Measurements from ENCODE around the gene TTC7B. TPM values are rescaled to one million over a fixed set of nuclear protein-coding genes. Genes with fewer than 3 reads are reported as not detected.
A peak's percentile ranks its signal among the peaks of the same experiment; 100 is the strongest.

TTC7B gene
- total and polyA plus RNA-seq, 2 of the 8 experiments (the other 6 are each of a cell fraction or from before 2014, with no cell fraction given): 23.7 to 34.0 TPM

- POLR2A ChIA-PET (ENCODE audit: partially characterized antibody): no interaction called here
- H4K20me1 ChIP-seq (replicated peaks in 1 of 2; ENCODE audit: control insufficient read depth in 1 of 2, insufficient read depth in 2 of 2, low read length in 2 of 2): no peaks in the 10 kb centered on the region
- H2BK5ac ChIP-seq (ENCODE audit: low read depth, low read length): no peak overlapping the region
- no peak overlapping the region for H4K5ac ChIP-seq (ENCODE audit: insufficient read length, low read depth, low read length)
- no peaks in the 10 kb centered on the region for H3K79me2 ChIP-seq (ENCODE audit: control insufficient read depth in 1 of 2, insufficient read depth in 2 of 2, low read length in 2 of 2)
- H3K9ac ChIP-seq (replicated peaks in 1 of 4; ENCODE audit: extremely low read depth in 1 of 4, low read depth in 3 of 4, low read length in 3 of 4): no peak overlapping the region
- H3K23me2 ChIP-seq (ENCODE audit: low read depth, low read length): no peaks in the 10 kb centered on the region
- peaks cover 0 to 17% (median 14%) of the 10 kb centered on the region in 4 experiments; a peak in 6 of 7 replicates for H3K4me1 ChIP-seq (replicated peaks in 1 of 4; ENCODE audit: control insufficient read depth in 3 of 4, insufficient read depth in 4 of 4, low read length in 3 of 4)
- no peak overlapping the region for H3K4ac ChIP-seq (replicated peaks; ENCODE audit: insufficient read length, low read depth, low read length)
- peaks cover 3 to 8% of the 10 kb centered on the region in 2 experiments; a peak in 2 of 4 replicates for H3K9me3 ChIP-seq (ENCODE audit: insufficient read depth in 2 of 2, low read depth in 1 of 2, low read length in 1 of 2)
- H3K79me1 ChIP-seq (ENCODE audit: low read depth, low read length): no peaks in the 10 kb centered on the region
- H2AK5ac ChIP-seq (ENCODE audit: low read depth, low read length): no peak overlapping the region
- DNase-seq (ENCODE audit: low read depth in 1 of 2, low spot score in 2 of 2) (no peak), FAIRE-seq (no peak)
- H2BK120ac ChIP-seq (replicated peaks; ENCODE audit: low read depth, low read length): no peak overlapping the region
- no peak overlapping the region for H3K27ac ChIP-seq (ENCODE audit: low read depth, low read length)
- no peak overlapping the region for H4K91ac ChIP-seq (replicated peaks; ENCODE audit: insufficient read length, low read length)
- no peak overlapping the region for H3K23ac ChIP-seq (ENCODE audit: insufficient read length)
- no peak overlapping the region for H3K4me2 ChIP-seq (ENCODE audit: insufficient read depth in 1 of 2, low read depth in 2 of 2, low read length in 2 of 2)
- H2BK12ac ChIP-seq (ENCODE audit: low read depth, low read length): no peak overlapping the region
- H2AFZ ChIP-seq (ENCODE audit: low read length): no peak overlapping the region
- no peak overlapping the region for H3K4me3 ChIP-seq (ENCODE audit: extremely low read depth in 1 of 4, insufficient read depth in 2 of 4, low read depth in 3 of 4, low read length in 4 of 4)
- no peak overlapping the region for H2BK15ac ChIP-seq (ENCODE audit: low read length)
- no peak overlapping the region for H4K8ac ChIP-seq (ENCODE audit: extremely low read depth, insufficient read depth, low read length)
- WGBS, 2 experiments (ENCODE audit: extremely low coverage in 1 of 2, insufficient coverage in 1 of 2, insufficient read length in 1 of 2, insufficient replicate concordance in 2 of 2, low coverage in 1 of 2, low lambda C conversion rate in 2 of 2, missing lambda C conversion rate in 1 of 2): 85% methylated on average over 14 of the region's 14 CpGs; no CpG with 5 or more reads in 1 of the 2 experiments
- H3K56ac ChIP-seq (replicated peaks; ENCODE audit: insufficient read length, low read depth, low read length): no peak overlapping the region
- no peaks in the 10 kb centered on the region for H3K36me3 ChIP-seq (ENCODE audit: control insufficient read depth in 2 of 4, insufficient read depth in 4 of 4, low read length in 3 of 4)
- CTCF ChIA-PET (ENCODE audit: partially characterized antibody): interaction anchor here (0.6 to 2.0 kb wide), 16 partner anchors 8 to 234 kb away, joined by 3 to 10 read pairs (median 4); no protein-coding TSS in a partner anchor
- H3K27me3 ChIP-seq (replicated peaks in 1 of 4; ENCODE audit: control insufficient read depth in 3 of 4, extremely low read depth in 1 of 4, insufficient read depth in 3 of 4, low read length in 3 of 4): no peaks in the 10 kb centered on the region; a peak in 1 of 7 replicates
- peak in 1 of 3 experiments; percentile 19; a peak in 2 of 4 replicates for TF ChIP-seq CTCF (IDR thresholded peaks at IDR 0.05; ENCODE audit: control extremely low read depth in 1 of 3, insufficient read depth in 1 of 3, low read depth in 1 of 3, low read length in 3 of 3)
- TF ChIP-seq RAD21 (IDR thresholded peaks at IDR 0.05 in 1 of 2, conservative IDR thresholded peaks at IDR 0.05 in 1 of 2; ENCODE audit: low read depth in 2 of 2, low read length in 2 of 2): peak; percentile 1 to 32; a peak in 2 of 4 replicates
- no peak for TF ChIP-seq EGR1 (IDR thresholded peaks at IDR 0.05; ENCODE audit: borderline replicate concordance, low read depth, low read length)
- no peak overlapping the region for H3K14ac ChIP-seq (ENCODE audit: insufficient read length)
- H2BK20ac ChIP-seq (ENCODE audit: low read length): no peak overlapping the region
- no peak overlapping the region for H3K18ac ChIP-seq (ENCODE audit: extremely low read depth, low read length)
These were observed 262.8 kb downstream of the TTC7B start for GRCh38 chr14:90553298-90553920.
